A549 (cell line): ENCODE results near the gene DDX52. TPM values are rescaled to one million over a fixed set of nuclear protein-coding genes. Genes with fewer than 3 reads are reported as not detected.

Source experiments
- ATAC-seq, 2 experiments: fragments of 200-7000 bp in 1 of 2; fragments of >200 bp in 1 of 2; cut with Nextera tagmentation in 1 of 2; cut with Tn5 transposase in 1 of 2; 3 replicates each; pipeline versions ENCODE4 v1.8.0 to v1.9.1; 2018 to 2020; ENCODE audit warnings: mild to moderate bottlenecking in 1 of 2, moderate library complexity in 1 of 2
- CTCF ChIA-PET: fragments of 300-600 bp; sonication (Branson Sonifier 250); formaldehyde crosslinking; extraction: SDS; loops from one replicate; lab custom pipeline; 2021; ENCODE audit warnings: antibody characterized with exemption, inconsistent platforms; lab: Yijun Ruan, JAX
- POLR2A ChIA-PET: fragments of 350-600 bp; formaldehyde crosslinking; extraction: SDS; loops from one replicate; lab custom pipeline; 2021; ENCODE audit warnings: antibody characterized with exemption, inconsistent platforms; lab: Yijun Ruan, JAX
- DNase-seq, 2 experiments: peaks; one replicate each; pipeline versions ENCODE4 v3.0.0 to v3.0.0-alpha.2; 2011 to 2016; ENCODE audit warnings: low read depth in 1 of 2, low spot score in 1 of 2
- FAIRE-seq: peaks from 2 replicates; lab custom pipeline; 2011; peaks lifted over from hg19 to GRCh38; lab: Jason Lieb, UNC
- H3K27ac ChIP-seq, 2 experiments: fragments of >200 bp; sonication (Bioruptor Twin); formaldehyde crosslinking; 3 replicates each; pipeline ENCODE4 v1.5.1; 2016 to 2017
- H3K4me1 ChIP-seq: fragments of >200 bp; sonication (Bioruptor Twin); formaldehyde crosslinking; 3 replicates; pipeline ENCODE4 v1.6.1; 2016
- H3K4me2 ChIP-seq: fragments of >200 bp; sonication (Bioruptor Twin); formaldehyde crosslinking; 3 replicates; pipeline ENCODE4 v1.6.1; 2016
- H3K4me3 ChIP-seq: fragments of >200 bp; sonication (Bioruptor Twin); formaldehyde crosslinking; 3 replicates; pipeline ENCODE4 v1.5.1; 2016
- H3K9me3 ChIP-seq: fragments of >200 bp; sonication (Bioruptor Twin); formaldehyde crosslinking; 3 replicates; pipeline ENCODE4 v1.6.1; 2016
- ATOH8 ChIP-seq: fragments of 250-450 bp; sonication (Bioruptor Pico); IDR thresholded peaks from 2 replicates; pipeline ENCODE4 v1.5.0; 2020; ENCODE audit warnings: low read depth, mild to moderate bottlenecking, moderate library complexity
- BCL3 ChIP-seq: fragments of >200 bp; sonication (Bioruptor Twin); formaldehyde crosslinking; IDR thresholded peaks from 3 replicates; pipeline ENCODE4 v1.6.1; 2016
- CBX2 ChIP-seq: fragments of 200-600 bp; sonication (generic); IDR thresholded peaks from 2 replicates; pipeline ENCODE4 v1.6.1; 2016; ENCODE audit warnings: low read depth, mild to moderate bottlenecking, borderline replicate concordance
- CBX8 ChIP-seq: fragments of 200-600 bp; sonication (generic); IDR thresholded peaks from 2 replicates; pipeline ENCODE4 v1.6.1; 2016
- CEBPB ChIP-seq, 2 experiments: fragments of >200 bp in 1 of 2; sonication (Bioruptor Twin) in 1 of 2; formaldehyde crosslinking in 1 of 2; IDR thresholded peaks; 2 replicates each; pipeline ENCODE4 v1.6.1; 2012 to 2016
- CHD2 ChIP-seq: fragments of 150-350 bp; IDR thresholded peaks from 2 replicates; pipeline ENCODE4 v1.6.1; 2014; ENCODE audit warnings: low read length; ENCODE audit not compliant: partially characterized antibody
- CHD4 ChIP-seq: fragments of 200-600 bp; sonication (generic); IDR thresholded peaks from 2 replicates; pipeline ENCODE4 v1.6.1; 2016; ENCODE audit warnings: antibody characterized with exemption, mild to moderate bottlenecking, borderline replicate concordance
- E2F6 ChIP-seq: IDR thresholded peaks from 2 replicates; pipeline ENCODE4 v1.6.1; 2012; ENCODE audit warnings: low read depth, borderline replicate concordance
- EP300 ChIP-seq, 2 experiments: fragments of >200 bp; sonication (Bioruptor Twin); formaldehyde crosslinking; IDR thresholded peaks; 2 replicates in 1 of 2; 3 replicates in 1 of 2; pipeline ENCODE4 v1.6.1; 2016 to 2017
- FOSB ChIP-seq: fragments of 250-450 bp; sonication (Bioruptor Pico); IDR thresholded peaks from 2 replicates; pipeline ENCODE4 v1.5.0; 2020; ENCODE audit warnings: mild to moderate bottlenecking, moderate library complexity
- FOXS1 ChIP-seq: fragments of 250-450 bp; sonication (Bioruptor Pico); IDR thresholded peaks from 2 replicates; pipeline ENCODE4 v1.5.0; 2020; ENCODE audit warnings: mild to moderate bottlenecking, moderate library complexity
- HEYL ChIP-seq: fragments of 250-450 bp; sonication (Bioruptor Pico); IDR thresholded peaks from 2 replicates; pipeline ENCODE4 v1.8.0; 2021; ENCODE audit warnings: mild to moderate bottlenecking, moderate library complexity
- HOXB13 ChIP-seq: fragments of 250-450 bp; sonication (Bioruptor Pico); IDR thresholded peaks from 2 replicates; pipeline ENCODE4 v1.5.0; 2020; ENCODE audit warnings: low read depth, mild to moderate bottlenecking, moderate library complexity
- JUNB ChIP-seq: fragments of >200 bp; sonication (Bioruptor Twin); formaldehyde crosslinking; IDR thresholded peaks from 2 replicates; pipeline ENCODE4 v1.6.1; 2016
- MAFK ChIP-seq: fragments of 450-650 bp; IDR thresholded peaks from 2 replicates; pipeline ENCODE4 v1.6.1; 2014; ENCODE audit not compliant: partially characterized antibody
- MAX ChIP-seq: IDR thresholded peaks from 2 replicates; pipeline ENCODE4 v1.6.1; 2012
- MAZ ChIP-seq: fragments of 150-350 bp; IDR thresholded peaks from 2 replicates; pipeline ENCODE4 v1.6.1; 2014; ENCODE audit warnings: antibody characterized with exemption, low read depth, low read length, borderline replicate concordance
- NFE2L2 ChIP-seq: fragments of 150-350 bp; conservative IDR thresholded peaks from 2 replicates; pipeline ENCODE4 v1.6.1; 2014; ENCODE audit warnings: low read length
- NPAS2 ChIP-seq: fragments of 250-450 bp; sonication (Bioruptor Pico); IDR thresholded peaks from 2 replicates; pipeline ENCODE4 v1.8.0; 2022; ENCODE audit warnings: mild to moderate bottlenecking, moderate library complexity, borderline replicate concordance
- PBX3 ChIP-seq: IDR thresholded peaks from 2 replicates; pipeline ENCODE4 v1.6.1; 2012
- RAD21 ChIP-seq, 2 experiments: fragments of >200 bp in 1 of 2; sonication (Bioruptor Twin) in 1 of 2; formaldehyde crosslinking in 1 of 2; IDR thresholded peaks in 1 of 2; conservative IDR thresholded peaks in 1 of 2; 2 replicates in 1 of 2; 3 replicates in 1 of 2; pipeline ENCODE4 v1.6.1; 2012 to 2018; ENCODE audit warnings: inconsistent platforms in 1 of 2
- RARB ChIP-seq: fragments of 250-450 bp; sonication (Bioruptor Pico); IDR thresholded peaks from 2 replicates; pipeline ENCODE4 v1.8.0; 2021; ENCODE audit warnings: mild to moderate bottlenecking, moderate library complexity
- RCOR1 ChIP-seq: fragments of 150-350 bp; IDR thresholded peaks from 2 replicates; pipeline ENCODE4 v1.6.1; 2014; ENCODE audit warnings: antibody characterized with exemption, low read length, low read depth
- TP53 ChIP-seq: fragments of 250-450 bp; sonication (Bioruptor Pico); IDR thresholded peaks from 2 replicates; pipeline ENCODE4 v1.5.0; 2021; ENCODE audit warnings: mild to moderate bottlenecking, moderate library complexity
- USF2 ChIP-seq: fragments of 450-650 bp; IDR thresholded peaks from 2 replicates; pipeline ENCODE4 v1.6.1; 2014; ENCODE audit warnings: antibody characterized with exemption
- ZC3H11A ChIP-seq: fragments of 450-650 bp; IDR thresholded peaks from 2 replicates; pipeline ENCODE4 v1.6.1; 2014; ENCODE audit warnings: antibody characterized with exemption, mild to moderate bottlenecking
- ZSCAN20 ChIP-seq: fragments of 250-450 bp; sonication (Bioruptor Pico); IDR thresholded peaks from 2 replicates; pipeline ENCODE4 v1.8.0; 2022; ENCODE audit warnings: mild to moderate bottlenecking, moderate library complexity
- WGBS: methylation state at CpG from one replicate; pipeline ENCODE4 v1.1.6; 2017; ENCODE audit errors: missing lambda C conversion rate; 5-methylcytosine and 5-hydroxymethylcytosine counted together
- polyA plus RNA-seq, 4 experiments: library from polyadenylated mRNA; depleted of rRNA in 3 of 4; stranded (reverse); fragments of >200 nt; fragmentation: RNase III in 1 of 4; extraction: RNeasy Plus Mini Kit Qiagen cat#74134 plus additional on column Dnase treatment in 1 of 4; gene quantifications; 2 replicates in 3 of 4; 3 replicates in 1 of 4; pipeline ENCODE4 v1.2.3, GENCODE V29; 2011 to 2017

Gene DDX52
- polyA plus RNA-seq, 2 of the 4 experiments (the other 2 are of a cell fraction): 42.4 to 59.6 TPM

GRCh38 chr17:37607637-37608331, 35.5 kb downstream of the DDX52 start:
- Histone ChIP-seq H3K4me2 (peak overlapping the region; percentile 70), H3K27ac (peak overlapping the region; percentile 86 to 93; a peak in 4 of 6 replicates), H3K4me1 (peaks cover 20% of the 10 kb centered on the region; the same call in 1 of the 3 replicates), H3K4me3 (peak overlapping the region; percentile 72), H3K9me3 (no peaks in the 10 kb centered on the region)
- TF ChIP-seq MAZ (no peak), RAD21 (conservative IDR thresholded peaks at IDR 0.05 in 1 of 2, IDR thresholded peaks at IDR 0.05 in 1 of 2) (no peak), BCL3 (no peak), CBX2 (no peak), NFE2L2 (no peak), EP300 (IDR thresholded peaks at IDR 0.05) (no peak), PBX3 (no peak), E2F6 (no peak), CHD2 (no peak), CEBPB (IDR thresholded peaks at IDR 0.05) (no peak), MAX (no peak), USF2 (no peak), FOSB (no peak)
- no peak for FAIRE-seq
- ChIA-PET POLR2A (interaction anchor here (0.8 kb wide), 1 partner anchor 16 kb away, joined by 3 read pairs; no protein-coding TSS in a partner anchor), CTCF (interaction anchor here (0.6 to 2.0 kb wide), 4 partner anchors 12 to 208 kb away, joined by 3 to 16 read pairs (median 4); no protein-coding TSS in a partner anchor)
- no peak for ATAC-seq
- DNase-seq: no peak
- 87% methylated on average over 26 of the region's 26 CpGs for WGBS

GRCh38 chr17:37605813-37606505, 37.3 kb downstream of the DDX52 start:
- Histone ChIP-seq H3K9me3 (no peaks in the 10 kb centered on the region), H3K4me2 (no peak overlapping the region), H3K4me3 (no peak overlapping the region), H3K27ac (no peak overlapping the region), H3K4me1 (peaks cover 20% of the 10 kb centered on the region; the same call in 1 of the 3 replicates)
- ChIA-PET POLR2A (no interaction called here), CTCF (interaction anchor here (1.6 to 2.5 kb wide), 3 partner anchors 10 to 79 kb away, joined by 3 to 6 read pairs (median 5); no protein-coding TSS in a partner anchor)
- no peak for ATAC-seq
- FAIRE-seq: no peak
- 94% methylated on average over 7 of the region's 7 CpGs for WGBS
- DNase-seq: no peak
- TF ChIP-seq CEBPB (IDR thresholded peaks at IDR 0.05): peak; percentile 55 to 78; a peak in 3 of 4 replicates
- TF ChIP-seq MAFK: no peak

GRCh38 chr17:37605081-37605480, 38.2 kb downstream of the DDX52 start:
- Histone ChIP-seq H3K27ac (no peak overlapping the region), H3K4me1 (peaks cover 19% of the 10 kb centered on the region; the same call in 1 of the 3 replicates), H3K4me3 (no peak overlapping the region), H3K9me3 (no peaks in the 10 kb centered on the region)
- 89% methylated on average over 4 of the region's 4 CpGs for WGBS
- ATAC-seq: no peak
- CTCF ChIA-PET: interaction anchor here (1.6 to 2.5 kb wide), 3 partner anchors 14 to 78 kb away, joined by 4 to 6 read pairs (median 5); no protein-coding TSS in a partner anchor
- TF ChIP-seq HEYL (CRISPR knock-in tag) (no peak), ATOH8 (CRISPR knock-in tag) (no peak), FOXS1 (no peak), RCOR1 (no peak), HOXB13 (CRISPR knock-in tag) (no peak), E2F6 (no peak), ZC3H11A (no peak), TP53 (no peak), NPAS2 (CRISPR knock-in tag) (no peak), CEBPB (IDR thresholded peaks at IDR 0.05) (no peak), ZSCAN20 (no peak), RARB (CRISPR knock-in tag) (no peak), CHD4 (no peak), JUNB (no peak), CBX8 (no peak)
- TF ChIP-seq, all 56 proteins: peak for 0
- DNase-seq (no peak), FAIRE-seq (no peak)
- H3K4me2 ChIP-seq: no peak overlapping the region
- POLR2A ChIA-PET: no interaction called here
